ENCODE data around the gene ZNF212.
A peak's percentile ranks its signal among the peaks of the same experiment; 100 is the strongest.

ZNF212 gene

DNA sequence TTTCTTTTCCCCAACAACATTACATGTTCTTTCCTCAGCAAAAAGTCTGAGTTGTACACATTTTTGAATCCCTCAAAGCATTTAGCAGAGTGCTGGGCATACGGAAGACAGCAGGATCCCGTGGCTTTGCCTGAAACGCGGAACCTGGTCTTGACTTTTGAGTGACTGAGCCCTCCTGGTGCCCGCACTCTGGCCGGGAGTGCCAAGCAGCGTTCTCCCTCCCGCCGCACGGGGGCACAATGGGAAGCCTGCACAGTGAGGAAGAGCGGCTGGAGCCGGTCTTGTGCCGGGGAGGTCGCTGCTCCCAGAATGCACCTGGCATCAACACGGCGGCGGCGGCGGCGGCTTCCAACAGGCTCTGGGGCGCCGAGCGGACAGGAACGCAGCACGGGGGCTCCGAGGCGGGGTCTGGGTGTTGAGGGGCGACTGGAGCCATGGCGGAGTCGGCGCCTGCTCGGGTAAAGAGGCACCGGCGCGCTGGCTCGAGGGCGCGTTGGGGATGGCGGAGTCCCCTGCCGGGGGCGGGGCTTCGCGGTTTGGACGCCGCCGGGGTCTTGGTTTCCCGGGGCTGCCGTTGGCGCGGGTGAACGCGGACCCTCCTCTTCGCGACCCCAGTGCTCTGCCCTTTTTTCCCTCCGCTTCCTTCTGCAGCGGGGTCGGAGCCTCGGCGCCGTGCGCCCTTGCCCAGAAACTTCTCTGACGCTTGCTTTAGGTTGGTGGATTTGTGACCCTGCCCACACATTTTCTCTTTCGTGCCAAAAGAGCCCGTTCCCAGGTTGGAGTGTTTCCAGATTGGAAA lies at the start of gene ZNF212:
Gene ZNF212, plus strand, starts transcription at position 307 of the 799 bp plus-strand sequence. Its CDS starts 128 bp downstream, at position 435.
- peak; percentile 97 for DNase-seq

- no peak for DNase-seq
Observed at GRCh38 chr7:149191851-149192250, 47.6 kb upstream of the ZNF212 start.

GRCh38 chr7:149194799-149195179 lies 44.7 kb upstream of the ZNF212 start:
- DNase-seq: no peak

GRCh38 chr7:149195180-149196150 lies 44.0 kb upstream of the ZNF212 start, which contains the start of gene ZNF282:
TSS of gene ZNF282 (plus strand) at chr7:149195546. CDS start at chr7:149195590, 44 bp downstream.
- DNase-seq: peak; percentile 97

DNA sequence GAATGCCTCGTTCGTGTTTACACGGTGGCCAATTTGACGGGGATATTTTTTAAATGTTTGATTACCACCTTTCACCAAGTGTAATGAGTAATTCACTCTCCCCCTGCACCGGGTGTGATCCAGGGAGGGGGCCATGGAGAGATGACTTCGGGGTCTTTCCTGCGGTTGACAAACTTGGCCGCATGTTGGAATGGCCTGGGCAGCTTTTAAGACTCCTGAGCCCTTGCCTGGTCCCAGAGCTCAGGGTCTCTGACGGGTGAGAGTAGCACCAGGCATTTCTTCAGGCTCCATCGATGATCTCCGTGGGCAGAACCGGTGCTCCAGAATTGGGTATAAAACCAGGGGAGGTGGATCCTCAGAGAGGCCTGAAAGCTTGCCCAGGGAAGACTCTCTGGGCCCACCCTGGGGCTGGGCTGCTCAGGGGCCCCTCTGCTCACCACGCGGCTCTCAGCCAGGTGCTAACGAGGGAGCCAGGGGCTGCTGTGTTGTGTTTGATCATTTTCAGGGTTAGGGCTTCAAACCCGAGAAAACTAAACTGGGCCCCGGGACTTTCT lies 43.2 kb upstream of the ZNF212 start:
- DNase-seq: peak; percentile 60

GRCh38 chr7:149196705-149197171 lies 42.7 kb upstream of the ZNF212 start:
- DNase-seq: peak; percentile 65

- no peak for DNase-seq
Observed at GRCh38 chr7:149197675-149198074, 41.8 kb upstream of the ZNF212 start.

- no peak for DNase-seq
Observed at GRCh38 chr7:149198161-149198816, 41.2 kb upstream of the ZNF212 start.

GRCh38 chr7:149199234-149199995 lies 40.0 kb upstream of the ZNF212 start:
- DNase-seq: no peak

DNA sequence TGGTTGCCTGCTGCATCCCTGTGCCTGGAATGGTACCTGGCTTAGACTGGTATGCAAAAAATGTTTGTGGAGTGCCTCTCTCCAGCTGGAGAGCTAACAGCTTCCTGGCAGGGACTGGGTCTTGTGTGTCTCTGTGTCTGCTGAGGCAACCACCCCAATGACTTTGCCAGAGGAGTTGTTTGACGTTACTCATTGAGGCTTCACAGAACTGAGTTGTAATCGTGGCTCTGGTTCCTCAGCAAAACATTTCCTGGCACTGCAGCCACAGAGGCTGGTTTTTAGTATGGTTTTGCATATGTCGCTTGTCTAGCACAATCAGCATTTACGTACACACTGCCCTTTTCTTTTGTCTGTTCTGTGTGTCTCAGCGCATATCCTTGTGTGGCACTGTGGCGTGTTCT lies 36.6 kb upstream of the ZNF212 start:
- DNase-seq: peak; percentile 92

GRCh38 chr7:149205690-149206381 lies 33.6 kb upstream of the ZNF212 start:
- DNase-seq: peak; percentile 70

GRCh38 chr7:149207324-149208035 lies 32.0 kb upstream of the ZNF212 start:
- DNase-seq: no peak

DNA sequence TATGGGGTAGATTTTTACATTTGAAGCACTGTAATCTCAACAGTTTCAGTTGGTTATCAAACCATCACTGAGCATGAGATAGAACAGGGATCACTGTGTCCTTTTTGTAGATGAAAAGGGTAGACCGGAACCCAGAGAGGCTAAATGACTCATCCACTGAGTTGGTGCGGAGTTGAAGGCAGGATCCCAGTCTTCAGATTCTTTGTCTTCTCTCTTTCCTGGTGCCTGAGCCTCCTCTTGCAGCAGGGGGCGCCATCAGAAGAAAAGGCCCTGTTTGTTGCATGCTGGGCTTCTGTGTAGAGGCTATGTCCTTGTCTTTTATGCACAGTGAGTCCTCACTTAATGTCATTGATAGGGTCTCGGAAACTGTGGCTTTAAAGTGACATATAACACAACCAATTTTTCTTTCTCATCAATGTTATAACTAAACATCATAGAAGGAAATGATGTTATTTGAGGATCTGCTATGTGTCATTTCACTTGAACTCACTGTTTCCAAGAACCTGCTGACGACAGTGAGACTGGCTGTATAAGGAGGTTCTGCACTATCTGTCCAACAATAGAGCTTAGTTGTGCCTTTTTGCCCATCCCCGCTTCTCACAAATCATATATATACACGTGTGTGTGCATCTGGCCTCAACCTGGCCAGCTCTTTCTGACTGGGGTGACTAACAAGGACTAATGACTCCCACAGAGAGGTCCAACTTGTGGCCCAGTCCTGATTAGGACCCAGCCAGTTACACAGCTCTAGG lies 29.8 kb upstream of the ZNF212 start:
- DNase-seq: peak; percentile 92

DNA sequence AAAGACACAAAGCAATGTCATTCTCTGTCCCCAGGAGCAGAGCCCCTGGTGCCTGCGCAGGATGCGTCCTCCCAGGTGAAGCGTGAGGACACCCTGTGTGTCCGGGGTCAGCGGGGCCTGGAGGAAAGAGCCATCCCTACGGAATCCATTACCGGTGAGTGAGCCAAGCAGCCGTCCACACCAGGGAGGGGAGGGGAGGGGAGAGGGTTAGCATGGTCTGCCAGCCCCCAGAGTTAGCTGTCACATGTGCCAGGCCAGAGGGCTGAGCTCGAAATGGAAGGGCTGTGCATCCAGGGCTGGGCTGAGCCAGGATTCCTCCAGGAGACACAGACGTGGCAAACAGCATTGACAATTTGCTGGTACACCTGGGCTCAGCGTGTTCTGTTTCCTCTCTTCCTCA lies 28.9 kb upstream of the ZNF212 start:
- no peak for DNase-seq

- DNase-seq: no peak
Observed at GRCh38 chr7:149214020-149214720, 25.3 kb upstream of the ZNF212 start.

- DNase-seq: no peak
Observed at GRCh38 chr7:149216402-149216801, 23.0 kb upstream of the ZNF212 start.

DNA sequence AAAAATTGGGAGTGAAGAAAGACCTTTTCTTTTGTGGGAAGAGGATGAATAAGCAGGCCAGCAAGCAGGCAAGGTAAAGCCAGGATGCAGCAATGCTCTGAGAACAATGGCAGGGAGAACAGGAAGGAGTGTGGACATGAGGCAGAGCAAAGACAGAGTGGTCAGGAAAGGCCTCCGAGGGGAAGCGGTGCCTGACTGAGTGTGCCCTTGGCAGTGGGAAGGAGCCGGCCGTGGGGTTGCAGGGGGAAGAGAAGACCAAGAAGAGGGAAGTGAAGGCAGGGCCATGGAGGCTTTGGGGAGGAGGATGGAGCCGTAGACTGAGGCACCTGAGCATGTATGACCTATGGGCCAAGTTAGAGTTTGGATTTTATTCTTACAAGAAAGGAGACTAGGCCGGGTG lies 21.9 kb upstream of the ZNF212 start:
- DNase-seq: no peak

GRCh38 chr7:149218469-149219420 lies 20.7 kb upstream of the ZNF212 start:
- DNase-seq: no peak

Data from islet precursor cell (in vitro differentiated cells).